NCI-H128 (cell line): ENCODE measurements around the gene NCK1.
"Not testable (repeated sequence)": the region's sequence is repeated elsewhere in the genome, so short reads cannot be mapped to it uniquely, and the experiment has no call there.

Source experiments
- DNase-seq: peaks from one replicate; lab custom pipeline; 2025; ENCODE audit not compliant: unreplicated experiment; lab: John Stamatoyannopoulos, UW

NCK1 gene

DNA sequence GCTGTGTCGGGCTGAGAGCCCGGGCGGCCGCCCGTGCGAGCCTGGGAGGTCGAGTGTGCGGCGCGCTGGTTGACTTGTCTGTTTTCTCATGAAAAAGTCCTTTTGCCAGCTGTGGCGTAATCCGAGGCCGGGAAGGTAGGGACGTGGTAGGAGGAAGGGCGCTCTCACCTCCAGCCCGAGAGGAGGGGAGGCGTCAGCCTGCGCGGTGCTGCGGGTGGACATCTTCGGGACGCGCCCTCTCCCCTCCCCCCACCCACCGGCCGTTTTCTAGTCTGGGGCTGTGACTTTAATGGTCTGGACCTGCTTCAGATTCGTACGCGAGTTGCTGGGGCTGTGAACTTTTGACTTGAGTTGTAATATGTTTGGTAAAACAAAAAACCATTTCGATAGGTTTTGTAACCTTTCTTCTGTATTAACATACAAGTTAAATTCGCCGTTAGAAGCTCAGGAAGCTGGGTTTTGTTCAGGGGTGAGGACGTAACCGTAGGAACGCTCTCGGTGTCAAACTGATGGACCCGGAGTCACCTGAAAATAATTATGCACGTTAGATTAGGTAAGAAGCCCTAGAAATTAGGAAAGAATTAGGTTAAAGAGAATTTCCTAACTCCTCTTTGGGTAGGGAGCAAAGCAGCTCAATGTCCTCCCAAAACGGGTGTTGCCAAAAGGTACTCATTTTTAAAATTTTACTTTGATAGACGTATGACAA, 762 bp downstream of the NCK1 start:
- DNase-seq: peak; percentile 45

DNA sequence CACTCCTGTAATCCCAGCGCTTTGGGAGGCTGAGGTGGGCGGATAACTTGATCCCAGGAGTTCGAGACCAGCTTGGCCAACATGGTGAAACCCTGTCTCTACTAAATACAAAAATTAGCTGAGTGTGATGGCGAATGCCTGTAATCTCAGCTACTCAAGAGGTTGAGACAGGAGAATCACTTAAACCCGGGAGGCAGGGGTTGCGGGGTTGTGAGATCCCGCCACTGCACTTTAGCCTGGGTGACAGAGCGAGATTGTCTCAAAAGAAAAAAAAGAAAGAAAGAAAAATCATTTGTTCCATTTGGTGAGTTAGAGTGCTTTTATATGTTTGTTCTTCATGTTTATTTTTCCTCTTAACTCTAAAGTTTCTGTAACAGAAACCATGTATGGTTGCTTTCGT, 7.3 kb downstream of the NCK1 start:
- DNase-seq: no peak

DNA sequence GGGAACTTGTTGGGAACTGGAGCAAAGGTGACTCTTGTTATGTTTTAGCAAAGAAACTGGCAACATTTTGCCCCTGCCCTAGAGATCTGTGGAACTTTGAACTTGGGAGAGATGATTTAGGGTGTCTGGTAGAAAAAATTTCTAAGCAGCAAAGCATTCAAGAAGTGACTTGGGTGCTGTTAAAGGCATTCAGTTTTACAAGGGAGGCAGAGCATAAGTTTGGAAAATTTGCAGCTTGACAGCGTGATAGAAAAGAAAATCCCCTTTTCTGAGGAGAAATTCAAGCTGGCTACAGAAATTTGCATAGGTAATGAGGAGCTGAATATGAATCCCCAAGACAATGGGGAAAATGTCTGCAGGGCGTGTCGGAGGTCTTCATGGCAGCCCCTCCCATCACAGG, 10.2 kb downstream of the NCK1 start:
- DNase-seq: not testable (repeated sequence)

DNA sequence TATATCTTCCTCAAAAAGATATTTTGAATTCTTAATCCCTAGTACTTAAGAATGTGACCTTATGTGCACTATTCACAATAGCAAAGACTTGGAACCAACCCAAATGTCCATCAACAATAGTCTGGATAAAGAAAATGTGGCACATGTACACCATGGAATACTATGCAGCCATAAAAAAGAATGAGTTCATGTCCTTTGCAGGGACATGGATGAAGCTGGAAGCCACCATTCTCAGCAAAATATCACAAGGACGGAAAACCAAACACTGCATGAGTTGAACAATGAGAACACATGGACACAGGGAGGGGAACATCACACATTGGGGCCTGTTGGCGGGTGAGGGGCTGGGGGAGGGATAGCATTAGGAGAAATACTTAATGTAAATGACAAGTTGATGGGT, 17.5 kb downstream of the NCK1 start:
- DNase-seq: not testable (repeated sequence)

DNA sequence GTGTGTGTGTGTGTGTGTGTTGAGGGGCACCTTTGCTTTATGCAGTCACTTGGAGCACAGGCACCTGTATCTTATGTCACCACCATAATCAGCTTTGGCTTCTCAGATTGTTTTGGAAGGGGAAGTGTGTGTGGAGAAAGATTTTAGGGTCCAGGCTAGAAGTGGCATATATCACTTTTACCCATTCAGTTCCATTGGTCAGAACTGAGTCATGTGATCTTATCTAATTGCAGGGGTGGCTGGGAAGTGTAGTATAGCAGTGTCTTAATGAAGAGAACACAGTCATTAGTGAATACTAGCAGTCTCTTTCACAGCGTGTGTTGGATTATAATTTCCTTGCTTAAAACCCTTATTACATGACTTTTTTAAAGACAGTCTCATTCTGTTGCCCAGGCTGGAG, 20.6 kb downstream of the NCK1 start:
- no peak for DNase-seq

DNA sequence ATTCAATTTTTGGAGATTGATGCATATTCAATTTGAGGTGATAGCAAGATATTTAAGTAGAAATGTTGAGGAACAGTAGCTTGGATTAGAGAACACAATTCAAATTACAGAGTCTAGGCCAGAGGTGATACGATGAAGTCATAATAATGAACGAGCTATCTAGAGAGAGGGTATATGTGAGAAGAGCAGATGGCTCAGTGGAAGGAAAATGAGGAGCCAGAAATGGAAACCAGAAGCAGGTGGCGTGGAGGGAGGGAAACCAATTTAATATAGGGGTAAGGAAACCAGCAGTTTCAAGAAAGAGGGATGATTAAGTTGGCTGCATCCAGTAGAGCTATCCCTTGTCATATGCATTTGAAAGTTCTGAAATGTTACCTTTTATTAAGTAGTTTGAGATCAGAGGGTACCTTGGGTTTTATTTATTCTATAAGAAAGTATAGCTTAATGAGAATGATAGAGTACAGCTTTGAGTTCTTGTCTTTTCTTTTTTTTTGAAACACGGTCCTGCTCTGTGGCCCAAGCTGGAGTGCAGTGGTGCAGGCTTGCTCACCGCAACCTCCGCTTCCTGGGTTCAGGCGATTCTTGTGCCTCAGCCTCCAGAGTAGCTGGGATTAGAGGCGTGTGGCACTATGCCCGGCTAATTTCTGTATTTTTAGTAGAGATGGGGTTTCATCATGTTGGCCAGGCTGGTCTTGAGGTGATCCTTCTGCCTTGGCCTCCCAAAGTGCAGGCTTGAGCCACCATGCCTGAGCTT, 22.1 kb downstream of the NCK1 start:
- no peak for DNase-seq

DNA sequence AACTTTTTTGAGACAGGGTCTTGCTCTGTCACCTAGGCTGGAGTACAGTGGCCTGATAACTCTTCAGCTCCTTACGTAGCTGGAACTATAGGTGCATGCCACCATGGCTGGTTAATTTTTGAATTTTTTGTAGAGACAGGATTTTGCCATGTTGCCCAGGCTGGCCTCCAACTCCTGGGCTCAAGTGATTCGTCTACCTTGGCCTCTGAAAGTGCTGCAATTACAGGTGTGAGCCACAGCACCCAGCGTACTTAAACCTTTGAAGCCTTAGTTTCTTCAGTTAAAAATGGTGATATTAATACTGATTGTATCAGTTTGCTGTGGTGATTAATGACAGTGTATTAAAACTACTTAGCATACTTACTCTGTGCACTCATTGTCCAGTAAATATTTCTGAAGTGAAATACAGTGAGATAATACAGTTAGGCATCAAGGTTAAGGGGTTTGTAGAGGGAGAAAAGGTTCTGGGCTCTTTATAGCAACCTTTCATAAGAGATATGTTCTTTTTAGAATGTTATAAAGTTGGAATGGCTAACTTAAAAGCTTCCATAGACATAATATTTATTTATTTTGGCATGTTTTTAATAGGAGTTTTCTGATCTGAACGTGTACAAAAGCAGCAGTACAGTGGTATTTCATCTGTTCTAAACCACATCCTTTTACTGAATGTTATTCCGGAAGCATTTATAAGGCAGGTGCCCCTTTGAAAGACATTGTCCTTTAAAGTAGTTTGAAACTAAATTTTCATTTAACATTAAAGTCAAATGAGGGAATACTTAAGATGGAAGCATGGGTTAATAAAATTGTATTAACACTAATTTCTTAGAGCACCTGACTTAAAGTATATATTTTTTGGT, 23.6 kb downstream of the NCK1 start:
- no peak for DNase-seq

DNA sequence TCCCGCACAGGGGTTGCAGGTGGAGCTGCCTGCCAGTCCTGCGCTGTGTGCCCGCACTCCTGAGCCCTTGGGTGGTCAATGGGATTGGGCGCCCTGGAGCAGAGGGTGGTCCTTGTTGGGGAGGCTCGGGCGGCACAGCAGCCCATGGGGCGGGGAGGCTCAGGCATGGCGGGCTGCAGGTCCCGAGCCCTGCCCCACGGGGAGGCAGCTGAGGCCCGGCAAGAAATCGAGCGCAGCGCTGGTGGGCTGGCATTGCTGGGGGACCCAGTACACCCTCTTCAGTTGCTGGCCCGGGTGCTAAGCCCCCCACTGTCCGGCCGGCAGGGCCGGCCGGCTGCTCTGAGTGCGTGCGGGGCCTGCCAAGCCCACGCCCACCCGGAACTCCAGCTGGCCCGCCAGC, 27.9 kb downstream of the NCK1 start:
- no peak for DNase-seq

DNA sequence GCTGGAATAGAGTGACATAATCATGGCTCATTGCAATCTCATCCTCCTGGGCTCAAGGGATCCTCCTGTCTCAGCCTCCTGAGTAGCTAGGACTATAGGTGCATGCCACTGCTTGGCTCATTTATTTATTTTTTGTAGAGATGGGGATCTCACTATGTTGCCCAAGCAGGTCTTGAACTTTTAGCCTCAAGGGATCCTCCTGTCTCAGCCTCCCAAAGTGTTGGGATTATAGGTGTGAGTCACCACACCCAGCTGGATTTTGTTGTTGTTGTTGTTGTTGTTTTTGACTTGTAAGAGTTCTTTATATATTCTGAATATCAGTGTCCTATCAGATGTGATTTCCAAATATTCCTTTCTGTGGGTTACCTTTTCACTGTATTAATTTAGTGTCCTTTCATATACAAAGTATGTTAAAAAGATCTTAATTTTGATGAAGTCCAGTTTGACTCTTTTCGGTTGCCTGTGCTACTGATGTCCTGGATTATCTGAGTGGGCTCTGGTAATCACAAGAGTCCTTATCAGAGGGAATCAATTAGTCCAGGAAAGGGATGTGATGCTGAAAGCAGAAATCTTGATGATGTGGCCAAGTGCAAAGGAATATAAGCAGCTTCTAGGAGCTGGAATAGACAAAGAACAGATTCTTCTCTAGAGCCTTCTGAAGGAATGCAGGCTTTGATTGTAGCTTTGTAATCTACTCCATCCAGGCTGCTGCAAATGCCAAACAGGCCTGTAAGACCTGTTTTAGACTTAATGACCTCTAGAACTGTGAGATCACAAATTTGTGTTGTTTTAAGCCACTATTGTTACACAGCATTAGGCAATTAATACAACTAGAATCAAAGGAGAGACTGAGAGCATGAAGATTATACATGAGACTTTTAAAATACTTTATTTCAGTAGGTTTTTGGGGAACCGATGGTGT, 30.2 kb downstream of the NCK1 start:
- DNase-seq: no peak

DNA sequence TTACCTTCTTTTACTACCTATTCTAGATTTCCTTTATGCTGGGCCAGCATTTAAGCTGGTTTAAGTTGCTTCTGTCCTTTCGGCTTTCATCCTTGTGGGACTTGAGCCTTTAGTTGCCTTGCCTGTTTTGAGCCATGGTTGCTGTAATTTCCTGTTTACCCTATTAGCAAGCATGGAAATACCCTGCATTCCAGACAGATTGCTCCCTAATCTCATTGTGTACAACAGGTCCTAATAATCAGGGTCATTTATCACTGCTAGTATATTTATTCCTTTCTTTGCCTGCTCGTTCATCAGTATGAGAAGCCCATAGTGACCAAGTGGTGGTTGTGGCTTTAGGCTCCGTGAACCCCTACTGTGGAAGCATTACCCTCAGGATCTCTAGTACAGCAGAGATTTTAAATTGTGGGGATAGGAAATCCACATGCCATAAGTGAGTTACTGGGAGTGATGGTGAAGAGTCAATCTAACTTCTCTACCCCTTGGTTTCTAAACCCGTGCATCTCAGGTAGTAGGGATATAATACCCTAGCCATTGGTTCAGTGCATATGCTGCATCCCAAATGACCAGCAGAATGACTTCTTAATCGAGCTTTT, 31.9 kb downstream of the NCK1 start:
- no peak for DNase-seq

DNA sequence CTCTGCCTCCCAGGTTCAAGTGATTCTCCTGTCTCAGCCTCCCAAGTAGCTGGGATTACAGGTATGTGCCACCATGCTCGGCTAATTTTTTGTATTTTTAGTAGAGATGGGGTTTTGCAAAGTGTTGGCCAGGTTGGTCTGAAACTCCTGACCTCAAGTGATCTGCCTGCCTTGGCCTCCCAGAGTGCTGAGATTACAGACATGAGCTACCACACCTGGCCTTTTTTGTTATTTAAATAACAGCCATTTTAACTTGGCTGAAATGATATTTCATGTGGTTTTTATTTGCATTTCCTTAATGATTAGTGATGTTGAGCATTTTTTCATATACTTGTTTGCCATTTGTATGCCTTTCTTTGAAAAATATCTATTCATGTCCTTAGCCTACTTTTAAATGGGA, 35.2 kb downstream of the NCK1 start:
- not testable (repeated sequence) for DNase-seq

DNA sequence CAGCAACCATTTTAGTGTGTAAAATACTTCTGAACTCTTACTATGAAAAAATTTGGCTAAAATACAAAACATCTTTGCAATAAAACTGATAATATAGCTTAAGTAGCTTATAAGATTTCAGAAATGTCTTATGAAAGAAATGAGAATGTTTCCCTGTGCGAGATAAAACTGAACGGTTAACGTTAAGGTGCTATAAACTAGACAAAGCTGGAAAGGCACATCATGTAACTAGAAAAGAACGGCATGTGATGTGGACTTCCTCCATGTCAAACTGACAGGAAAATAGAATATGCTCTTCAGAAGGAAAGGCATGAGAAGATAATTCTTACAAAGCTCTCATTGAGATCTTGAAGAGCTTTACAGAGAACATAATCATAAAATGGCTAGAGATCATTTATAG, 36.5 kb downstream of the NCK1 start:
- no peak for DNase-seq

DNA sequence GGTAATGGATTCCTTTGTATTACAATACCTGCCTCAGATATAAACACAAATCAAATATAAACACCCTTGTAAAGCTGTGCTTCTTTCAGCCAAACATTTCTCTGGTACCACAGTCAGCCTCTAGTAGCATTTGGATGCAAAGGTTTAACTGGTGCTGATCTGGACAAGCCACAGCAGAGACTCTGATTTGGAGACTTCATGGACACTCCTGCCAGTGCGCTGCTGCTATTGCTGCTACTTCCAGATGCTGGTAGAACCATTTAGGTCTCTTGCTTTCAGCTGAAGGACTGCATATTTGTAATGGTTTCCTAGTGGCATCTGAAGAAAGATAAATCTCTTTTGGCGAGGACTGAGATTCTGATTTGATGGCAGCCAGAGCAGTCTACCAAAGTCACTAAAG, 36.9 kb downstream of the NCK1 start:
- DNase-seq: no peak

DNA sequence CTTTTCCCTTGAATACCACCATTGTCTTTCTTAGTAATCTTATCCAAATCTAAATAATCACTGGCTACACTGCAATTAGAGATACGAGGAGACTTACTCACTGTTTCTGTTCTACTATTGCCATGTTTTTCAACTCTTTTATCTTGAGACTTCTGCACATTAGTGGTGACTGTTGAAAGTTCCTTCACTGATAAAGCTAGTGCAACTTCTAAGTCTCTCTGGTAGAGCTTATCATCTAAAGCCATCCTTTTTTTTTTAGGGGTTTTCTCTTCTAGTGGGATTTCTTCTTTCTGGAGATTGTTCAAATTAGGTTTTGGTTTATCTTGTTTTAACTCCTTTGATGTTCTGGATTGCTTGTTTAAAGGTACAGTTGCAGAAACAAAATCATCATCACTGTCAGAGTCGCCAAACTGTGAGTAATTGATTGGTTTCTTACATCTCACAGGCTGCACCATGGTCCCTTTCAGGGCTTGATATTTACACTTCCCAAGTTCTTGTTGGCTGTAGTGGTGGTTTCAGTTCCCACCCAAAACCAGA, 37.7 kb downstream of the NCK1 start:
- no peak for DNase-seq

DNA sequence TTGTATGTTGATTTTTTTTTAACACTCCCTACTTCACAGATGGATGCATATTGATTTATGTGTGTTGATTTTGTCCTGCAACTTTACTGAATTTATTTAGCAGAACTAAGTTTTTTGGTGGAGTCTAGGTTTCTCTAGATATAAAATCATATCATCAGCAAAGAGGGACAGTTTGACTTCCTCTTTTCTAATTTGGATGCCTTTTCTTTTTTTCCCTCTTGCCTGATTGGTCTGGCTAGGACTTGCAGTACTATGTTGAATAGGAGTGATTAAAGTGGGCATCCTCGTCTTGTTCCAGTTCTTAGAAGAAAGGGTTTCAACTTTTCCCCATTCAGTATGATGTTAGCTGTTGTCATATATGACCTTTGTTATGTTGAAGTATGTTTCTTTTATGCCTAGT, 38.7 kb downstream of the NCK1 start:
- DNase-seq: not testable (repeated sequence)

DNA sequence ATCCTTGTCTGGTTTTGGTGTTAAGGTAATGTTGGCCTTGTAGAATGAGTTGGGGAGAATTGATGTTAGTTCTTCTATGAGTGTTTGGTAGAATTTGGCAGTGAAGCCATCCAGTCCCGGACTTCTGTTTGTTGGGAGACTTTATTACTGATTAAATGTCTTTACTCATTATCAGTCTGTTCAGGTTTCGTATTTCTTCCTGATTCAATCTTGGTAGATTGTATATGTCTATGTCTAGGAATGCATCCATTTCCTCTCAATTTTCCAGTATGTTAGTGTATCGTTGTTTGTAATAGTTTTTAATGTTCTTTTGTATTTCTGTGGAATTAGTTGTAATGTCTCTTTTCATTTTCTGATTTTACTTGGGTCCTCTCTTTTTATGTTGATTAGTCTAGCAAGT, 39.4 kb downstream of the NCK1 start:
- DNase-seq: no peak

DNA sequence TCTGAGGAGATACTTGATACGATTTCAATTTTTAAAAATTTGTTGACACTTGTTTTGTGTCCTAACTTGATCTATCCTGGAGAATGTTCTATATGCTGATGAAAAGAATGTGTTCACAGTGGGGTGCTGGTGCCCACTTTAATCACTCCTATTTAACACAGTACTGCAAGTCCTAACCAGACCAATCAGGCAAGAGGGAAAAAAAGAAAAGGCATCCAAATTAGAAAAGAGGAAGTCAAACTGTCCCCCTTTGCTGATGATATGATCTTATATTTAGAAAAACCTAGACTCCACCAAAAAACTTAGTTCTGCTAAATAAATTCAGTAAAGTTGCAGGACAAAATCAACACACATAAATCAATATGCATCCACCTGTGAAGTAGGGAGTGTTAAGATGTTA, 40.5 kb downstream of the NCK1 start:
- not testable (repeated sequence) for DNase-seq

DNA sequence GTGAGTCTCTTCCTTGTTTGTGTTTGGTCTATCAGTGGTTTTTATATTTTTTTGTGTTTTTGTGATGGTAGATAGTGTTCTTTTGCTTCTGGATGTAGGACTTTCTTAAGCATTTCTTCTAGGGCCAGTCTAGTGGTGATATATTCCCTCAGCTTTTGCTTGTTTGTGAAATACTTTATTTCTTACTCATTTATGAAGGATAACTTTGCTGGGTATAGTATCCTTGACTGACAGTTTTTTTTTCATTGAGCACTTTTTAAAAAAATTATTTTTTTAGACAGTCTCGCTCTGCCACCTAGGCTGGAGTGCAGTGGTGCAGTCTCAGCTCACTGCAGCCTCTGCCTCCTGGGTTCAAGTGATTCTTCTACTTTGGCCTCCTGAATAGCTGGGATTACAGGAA, 41.9 kb downstream of the NCK1 start:
- DNase-seq: no peak

DNA sequence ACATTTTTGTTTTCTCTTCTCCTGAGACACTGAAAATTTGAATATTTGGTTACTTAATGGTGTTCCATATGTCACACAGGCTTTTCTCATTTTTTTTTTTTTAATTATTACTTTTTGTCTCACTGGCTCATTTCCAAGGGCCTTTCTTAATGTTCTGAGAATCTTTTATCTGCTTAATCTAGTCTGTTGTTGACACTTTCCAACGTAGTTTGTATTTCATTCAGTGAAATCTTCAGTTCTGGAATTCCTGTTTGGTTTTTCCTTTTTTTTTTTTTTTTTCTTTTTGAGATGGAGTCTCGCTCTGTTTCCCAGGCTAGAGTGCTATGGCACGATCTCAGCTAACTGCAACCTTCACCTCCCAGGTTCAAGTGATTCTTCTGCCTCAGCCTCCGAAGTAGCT, 42.7 kb downstream of the NCK1 start:
- no peak for DNase-seq

DNA sequence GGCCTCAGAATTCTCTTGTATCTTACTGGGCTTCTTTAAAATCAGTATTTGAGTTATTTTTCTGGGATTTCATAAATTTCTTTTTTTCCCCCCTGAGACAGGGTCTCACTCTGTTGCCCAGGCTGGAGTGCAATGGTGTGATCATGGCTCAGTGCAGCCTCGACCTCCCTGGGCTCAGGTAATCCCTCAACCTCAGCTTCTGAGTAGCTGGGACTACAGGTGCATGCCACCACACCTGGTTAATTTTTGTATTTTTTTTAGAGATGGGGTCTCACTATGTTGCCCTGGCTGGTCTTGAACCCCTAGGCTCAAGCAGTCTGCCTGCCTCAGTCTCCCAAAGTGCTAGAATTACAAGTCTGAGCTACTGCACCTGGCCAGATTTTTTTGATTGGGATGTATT, 43.5 kb downstream of the NCK1 start:
- no peak for DNase-seq
